DMS53 treated with DMSO at 0.1 percent for 48 hours (cell line): ENCODE data around the gene HIRA.

ENCODE experiments used
- DNase-seq: peaks from one replicate; lab custom pipeline; 2025; ENCODE audit not compliant: unreplicated experiment; lab: John Stamatoyannopoulos, UW

HIRA gene

GRCh38 chr22:19431649-19432132, at the start of gene HIRA:
TSS of gene HIRA (minus strand) at chr22:19431733. CDS start at chr22:19431476, 257 bp downstream.
- no peak for DNase-seq

- DNase-seq = no peak
These were observed 49.3 kb upstream of the HIRA start for GRCh38 chr22:19480789-19481188.

- no peak for DNase-seq
These were observed 48.6 kb upstream of the HIRA start for GRCh38 chr22:19480173-19480568.

GRCh38 chr22:19479355-19480172, 48.0 kb upstream of the HIRA start, which contains the start of gene CDC45:
TSS of gene CDC45 (plus strand) at chr22:19479920. CDS start at chr22:19479969, 49 bp downstream.
- peak; percentile 80 for DNase-seq

DNA sequence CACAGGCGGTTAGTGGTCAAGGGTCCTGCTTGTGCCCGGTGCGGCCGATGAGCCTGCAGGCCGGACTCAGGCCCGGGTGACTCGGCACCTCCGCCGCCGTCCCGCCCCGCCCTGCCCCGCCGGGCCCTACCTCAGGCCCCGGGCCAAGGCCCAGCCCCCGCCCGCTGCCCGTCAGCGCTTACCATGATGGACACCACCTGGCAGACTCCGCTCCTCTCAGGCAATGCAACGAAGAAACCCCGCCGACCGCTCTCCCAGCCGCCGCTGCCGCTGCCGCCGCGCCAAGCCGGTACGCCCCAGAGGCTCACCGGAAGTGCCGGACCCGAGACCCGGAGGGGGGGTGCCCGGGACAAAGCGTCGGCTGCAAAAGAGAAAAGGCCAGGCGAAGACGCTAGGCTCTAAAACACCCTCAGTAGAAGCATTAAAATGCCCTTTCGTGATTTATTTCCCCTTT, 47.4 kb upstream of the HIRA start, which contains the start of gene UFD1:
UFD1 (minus strand) TSS at position 293 of the 454 bp plus-strand sequence; CDS start at position 185, 108 bp downstream.
- no peak for DNase-seq

DNA sequence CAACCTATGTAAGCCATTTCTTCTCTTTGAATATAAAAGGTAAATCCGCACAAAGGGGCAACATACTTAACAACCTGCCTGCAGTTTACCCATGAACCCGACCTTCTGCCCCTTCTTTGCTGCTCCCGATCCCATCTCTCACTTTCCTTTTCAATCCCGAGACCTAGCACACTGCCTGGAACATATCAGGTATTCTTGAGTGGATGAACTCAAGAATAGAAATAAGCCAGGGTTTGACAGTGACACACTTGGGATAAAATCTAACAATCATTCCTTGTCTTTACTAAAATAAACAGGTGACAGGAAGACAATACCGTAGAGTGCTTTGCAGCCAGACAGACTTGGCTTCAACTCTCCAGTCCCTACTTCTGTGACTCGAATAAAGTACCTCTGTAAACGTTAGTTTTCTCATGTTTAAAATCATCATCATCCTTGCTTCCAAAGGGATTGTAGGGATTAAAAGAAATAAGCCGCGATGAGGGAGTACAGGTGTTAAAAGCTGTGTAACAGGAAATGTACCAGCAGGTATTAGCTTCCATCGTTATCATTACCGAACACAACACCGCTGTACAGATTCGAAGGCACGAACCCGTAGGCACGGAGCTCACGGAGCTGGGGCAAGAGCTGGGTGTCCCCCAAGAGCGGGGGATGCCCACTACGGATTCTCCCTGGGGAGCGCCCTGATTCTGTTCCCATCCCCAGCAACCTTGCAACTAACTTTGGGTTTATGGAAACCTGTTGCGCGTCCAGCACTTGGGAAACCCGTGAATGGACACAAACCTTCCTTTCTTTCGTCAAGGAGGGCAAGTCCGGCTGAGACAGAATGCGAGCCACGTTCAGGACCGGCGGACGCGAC, 46.7 kb upstream of the HIRA start:
- no peak for DNase-seq

- DNase-seq = no peak
These were observed 46.0 kb upstream of the HIRA start for GRCh38 chr22:19477321-19478044.

DNA sequence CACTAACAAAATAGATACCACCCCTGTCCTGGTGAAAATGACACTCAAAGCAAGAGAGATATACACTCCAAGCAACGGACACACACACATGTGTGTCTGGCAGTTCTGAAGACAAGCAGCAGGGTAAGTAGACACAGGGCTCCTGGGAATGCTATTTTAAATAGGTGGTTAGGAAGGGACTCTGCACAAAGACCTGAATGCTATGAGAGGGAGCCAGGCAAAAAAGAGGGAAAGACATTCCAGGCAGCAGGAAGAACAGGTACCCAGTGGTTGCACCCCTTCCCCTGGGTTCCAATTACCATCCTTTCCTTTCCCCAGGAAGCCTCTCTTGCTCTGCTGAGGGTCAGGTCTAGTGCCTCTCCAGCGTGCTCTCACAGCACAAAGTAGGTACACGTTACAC, 44.5 kb upstream of the HIRA start:
- DNase-seq = no peak

DNA sequence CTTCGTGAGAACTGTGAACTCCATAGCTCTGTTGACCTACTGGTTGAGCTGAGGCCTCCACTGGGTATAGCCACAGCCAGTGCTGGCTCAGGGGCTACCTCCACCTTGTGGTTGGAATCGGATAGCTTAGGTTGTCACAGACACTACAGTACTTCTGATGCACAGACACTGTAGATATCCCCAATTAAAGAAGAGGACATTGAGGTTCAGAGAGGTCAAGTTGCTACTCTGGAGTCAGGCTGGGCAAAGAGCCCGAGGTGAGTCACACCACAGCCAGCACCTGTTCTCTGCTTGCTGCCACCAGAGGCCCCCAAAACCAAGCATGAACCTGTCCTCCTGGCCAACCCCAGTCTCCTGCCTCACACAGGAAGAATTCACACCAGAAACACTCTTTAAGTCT, 42.0 kb upstream of the HIRA start:
- DNase-seq = no peak

DNA sequence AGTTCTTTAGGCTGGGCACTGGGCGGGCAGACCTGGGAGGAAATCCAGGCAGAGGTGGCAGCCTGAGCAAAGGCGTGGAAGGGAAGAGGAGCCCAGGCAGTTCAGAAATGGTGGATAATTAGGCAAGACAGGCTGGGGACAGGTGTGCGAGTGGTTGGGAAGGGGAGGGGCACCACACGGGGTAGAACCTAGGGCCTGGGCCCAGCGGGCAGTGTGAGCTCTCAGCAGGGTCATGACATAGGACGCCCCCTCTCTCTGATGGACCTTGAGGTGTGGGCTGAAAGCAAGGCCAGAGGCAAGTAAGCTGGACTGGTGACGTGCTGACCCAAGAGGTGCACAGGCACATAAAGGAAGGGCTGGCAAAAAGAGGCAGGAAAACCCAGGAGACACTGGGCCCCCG, 40.7 kb upstream of the HIRA start:
- DNase-seq = no peak

DNA sequence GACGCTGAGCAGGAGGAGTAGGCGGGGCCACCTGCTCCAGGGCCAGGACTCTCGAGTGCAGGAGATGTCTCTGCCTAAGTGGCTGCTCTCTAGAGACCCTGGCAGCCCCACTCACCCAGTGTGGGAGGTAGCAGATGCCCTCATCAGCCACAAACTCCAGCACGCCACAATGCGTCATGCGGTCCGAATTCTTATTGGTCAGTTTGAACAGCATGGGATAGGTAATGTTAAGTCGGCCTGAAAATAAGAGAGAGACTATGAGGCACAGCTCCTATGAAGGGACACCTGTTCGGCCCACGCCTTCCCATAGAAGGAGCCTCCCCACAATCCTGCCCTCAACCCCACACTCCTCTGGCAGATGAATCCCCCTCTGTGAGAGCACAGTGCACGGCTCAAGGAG, 40.0 kb upstream of the HIRA start:
- DNase-seq = no peak

DNA sequence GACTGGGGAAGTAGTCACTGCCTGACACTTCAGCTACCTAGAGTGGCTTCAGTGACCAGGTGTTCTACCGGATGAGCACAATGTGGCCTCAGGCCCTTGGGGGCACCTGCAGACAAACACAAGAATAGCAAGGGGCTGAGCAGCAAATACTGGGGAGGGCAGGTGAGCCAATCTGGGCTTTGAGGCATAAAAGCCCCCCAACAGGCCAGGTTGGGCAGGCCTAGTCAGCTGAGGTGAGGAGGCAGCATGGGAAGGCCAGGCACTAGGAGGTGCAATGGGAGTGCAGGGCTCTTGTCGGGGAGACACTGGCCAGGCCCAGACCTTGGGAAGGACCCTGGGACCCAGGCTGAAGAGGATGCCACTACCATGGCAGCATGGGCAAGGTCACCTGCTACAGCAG, 38.5 kb upstream of the HIRA start:
- no peak for DNase-seq

GRCh38 chr22:19469421-19469820, 37.9 kb upstream of the HIRA start:
- DNase-seq = no peak

DNA sequence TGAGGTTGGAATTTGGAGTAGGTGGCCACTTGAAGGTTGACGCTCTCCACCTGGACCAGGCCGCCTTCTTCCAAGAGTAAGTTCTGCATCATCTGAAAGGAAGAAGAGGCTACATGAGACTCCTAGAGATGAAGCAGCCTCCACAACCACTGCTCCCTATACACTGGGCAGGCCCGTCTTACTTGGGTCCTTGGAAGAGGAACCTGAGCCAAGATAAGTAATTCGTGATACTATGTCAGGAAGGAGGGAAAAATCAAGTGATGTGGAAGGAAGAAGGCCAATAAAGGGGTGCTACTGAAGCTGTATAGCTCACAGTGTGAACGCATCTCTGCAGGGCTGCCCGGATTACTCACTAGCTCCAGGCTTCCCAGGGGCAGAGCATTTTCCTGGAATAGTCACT, 36.4 kb upstream of the HIRA start:
- no peak for DNase-seq

- DNase-seq = no peak
These were observed 35.6 kb upstream of the HIRA start for GRCh38 chr22:19466848-19467752.

GRCh38 chr22:19466126-19466716, 34.7 kb upstream of the HIRA start:
- DNase-seq = no peak

DNA sequence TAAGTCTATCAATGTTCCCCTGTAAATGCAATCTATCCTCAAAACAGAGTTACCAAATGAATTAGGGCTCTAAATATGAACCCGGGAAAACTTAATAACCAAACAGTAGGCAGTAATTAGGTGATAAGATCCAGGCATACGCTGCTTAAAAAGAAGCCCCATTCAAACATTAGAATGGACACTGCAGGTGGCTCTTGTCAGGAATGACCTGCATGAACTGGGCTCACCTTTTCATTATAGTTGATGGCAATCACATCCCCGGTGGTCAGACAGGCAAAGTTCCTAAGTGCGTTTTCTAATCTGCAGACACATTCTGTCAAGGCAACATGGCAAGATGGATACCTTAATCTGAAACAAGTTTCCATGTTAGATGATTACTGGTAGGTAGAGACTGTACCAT, 33.4 kb upstream of the HIRA start:
- no peak for DNase-seq

DNA sequence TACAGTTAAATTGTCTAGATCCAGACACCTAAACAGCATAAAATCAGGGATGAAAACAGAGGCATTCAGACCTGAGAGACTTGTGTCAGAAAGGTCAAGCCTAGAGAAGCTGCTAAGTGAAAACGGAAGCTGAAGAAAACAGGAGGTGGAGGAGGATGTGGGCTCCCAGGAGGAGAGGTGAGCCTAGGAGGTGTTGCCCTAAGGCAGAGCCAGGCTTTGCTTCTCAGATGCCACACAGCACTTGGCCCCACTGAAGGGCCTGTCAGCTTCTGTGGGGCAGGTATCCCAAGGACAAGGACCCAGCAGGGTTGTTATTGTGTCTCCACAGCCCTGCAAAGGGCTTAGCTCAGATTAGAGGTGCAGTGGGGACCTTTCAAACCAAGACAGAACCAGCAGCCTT, 33.0 kb upstream of the HIRA start:
- no peak for DNase-seq
